GM23338 (cell line): Measurements from ENCODE around the gene CD93. TPM values are rescaled to one million over a fixed set of nuclear protein-coding genes. Genes with fewer than 3 reads are reported as not detected.

Experiments
- ATAC-seq: fragments of 200-7000 bp; cut with Tn5 transposase; 3 replicates; pipeline ENCODE4 v1.9.1; 2020
- DNase-seq: peaks from one replicate; pipeline ENCODE4 v3.0.0-alpha.2; 2015; ENCODE audit warnings: low spot score
- H2AFZ ChIP-seq: fragments of 200-600 bp; sonication (generic); 2 replicates; pipeline ENCODE4 v1.8.0; 2016; ENCODE audit warnings: antibody characterized with exemption, mild to moderate bottlenecking, moderate library complexity
- H3F3A ChIP-seq: fragments of 200-600 bp; sonication (generic); replicated peaks from 2 replicates; pipeline ENCODE4 v1.8.0; 2017; ENCODE audit warnings: antibody characterized with exemption, mixed run types, low read depth
- H3K27ac ChIP-seq: fragments of 200-600 bp; sonication (generic); 2 replicates; pipeline ENCODE4 v1.6.1; 2016; ENCODE audit warnings: low read depth
- H3K27me3 ChIP-seq: fragments of 200-600 bp; sonication (generic); 2 replicates; pipeline ENCODE4 v1.8.0; 2016; ENCODE audit warnings: mild to moderate bottlenecking, mixed run types, moderate library complexity; ENCODE audit not compliant: insufficient read depth
- H3K36me3 ChIP-seq: fragments of 200-600 bp; sonication (generic); 2 replicates; pipeline ENCODE4 v1.8.0; 2016; ENCODE audit warnings: mild to moderate bottlenecking; ENCODE audit not compliant: insufficient read depth
- H3K4me1 ChIP-seq: fragments of 200-600 bp; sonication (generic); 2 replicates; pipeline ENCODE4 v1.8.0; 2016; ENCODE audit warnings: mild to moderate bottlenecking, moderate library complexity; ENCODE audit not compliant: insufficient read depth
- H3K4me2 ChIP-seq: fragments of 200-600 bp; sonication (generic); 2 replicates; pipeline ENCODE4 v1.7.1; 2017; ENCODE audit warnings: mixed run types
- H3K4me3 ChIP-seq: fragments of 200-600 bp; sonication (generic); 2 replicates; pipeline ENCODE4 v1.6.1; 2016; ENCODE audit warnings: mixed run types
- H3K79me2 ChIP-seq: fragments of 200-600 bp; sonication (generic); replicated peaks from 2 replicates; pipeline ENCODE4 v1.8.0; 2017; ENCODE audit warnings: mild to moderate bottlenecking; ENCODE audit not compliant: insufficient read depth
- H3K9me2 ChIP-seq: fragments of 200-600 bp; sonication (generic); 2 replicates; pipeline ENCODE4 v1.8.0; 2017; ENCODE audit not compliant: insufficient read depth
- H4K20me1 ChIP-seq: fragments of 200-600 bp; sonication (generic); replicated peaks from 2 replicates; pipeline ENCODE4 v1.8.0; 2017; ENCODE audit warnings: mild to moderate bottlenecking; ENCODE audit not compliant: insufficient read depth
- H3K27ac Mint-ChIP-seq: 2 replicates; pipeline ENCODE4 v1.8.0; 2020; ENCODE audit warnings: inconsistent platforms, mild to moderate bottlenecking, moderate library complexity, mixed read lengths
- H3K27me3 Mint-ChIP-seq: 3 replicates; pipeline ENCODE4 v1.8.0; 2022; ENCODE audit warnings: low read depth, mild to moderate bottlenecking, moderate library complexity, mixed read lengths, inconsistent platforms; ENCODE audit not compliant: insufficient read depth, poor library complexity
- H3K36me3 Mint-ChIP-seq: 3 replicates; pipeline ENCODE4 v1.8.0; 2021; ENCODE audit warnings: low read depth, mild to moderate bottlenecking, inconsistent platforms, moderate library complexity, mixed read lengths
- H3K4me1 Mint-ChIP-seq: 3 replicates; pipeline ENCODE4 v1.8.0; 2020; ENCODE audit warnings: mild to moderate bottlenecking, inconsistent platforms, mixed read lengths
- H3K4me3 Mint-ChIP-seq: 3 replicates; pipeline ENCODE4 v1.8.0; 2021; ENCODE audit warnings: moderate library complexity, mild to moderate bottlenecking, inconsistent platforms, mixed read lengths
- H3K9me3 Mint-ChIP-seq: 3 replicates; pipeline ENCODE4 v1.8.0; 2020; ENCODE audit warnings: moderate library complexity, mild to moderate bottlenecking, inconsistent platforms, mixed read lengths
- ZNF331 ChIP-seq: fragments of 250-450 bp; sonication (Bioruptor Pico); IDR thresholded peaks from 2 replicates; pipeline ENCODE4 v1.5.0; 2020; ENCODE audit warnings: low read depth, mild to moderate bottlenecking, moderate library complexity
- polyA plus RNA-seq: library from polyadenylated mRNA; unstranded; fragments of >200 nt; fragmentation: Nextera tagmentation; extraction: Ambion mirVana; gene quantifications from 2 replicates; pipeline ENCODE4 v1.2.1, GENCODE V29; 2016
- total RNA-seq: library from RNA; depleted of rRNA; stranded (reverse); fragments of >200 nt; shearing (Covaris generic); gene quantifications from 2 replicates; pipeline ENCODE4 v1.2.3, GENCODE V29; 2014
- TF ChIP-seq, protein P1 (sequence below): fragments of 250-450 bp; sonication (Bioruptor Pico); IDR thresholded peaks from 2 replicates; pipeline ENCODE4 v1.5.0; 2020; ENCODE audit warnings: mild to moderate bottlenecking, moderate library complexity
- TF ChIP-seq, protein P2 (sequence below): IDR thresholded peaks from one replicate; pipeline ENCODE4 v1.6.1; 2018; ENCODE audit warnings: antibody characterized with exemption; ENCODE audit not compliant: unreplicated experiment

The CD93 gene
- total and polyA plus RNA-seq, 2 experiments from 2014 or later: 0.03 TPM; not detected in 1

DNA sequence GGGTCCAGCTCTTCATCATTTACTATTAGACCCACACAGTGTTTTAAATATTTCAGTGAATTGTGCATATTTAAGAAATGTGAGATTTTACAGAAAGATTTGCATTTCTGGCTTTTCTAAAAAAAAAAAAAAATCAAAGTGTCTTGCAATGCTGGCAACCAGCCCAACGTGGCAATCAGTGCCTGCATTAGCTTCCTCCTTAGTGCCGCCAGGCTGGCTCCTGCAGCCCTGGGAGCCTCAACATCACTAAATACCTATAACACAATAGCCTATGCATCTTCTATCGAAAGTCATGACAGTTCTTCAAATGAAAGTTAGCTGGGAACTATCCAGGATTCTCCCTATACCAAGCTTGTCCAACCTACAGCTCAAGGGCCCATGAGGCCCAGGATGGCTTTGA lies 9.4 kb upstream of the CD93 start (continued):
- TF ChIP-seq, protein P1, sequence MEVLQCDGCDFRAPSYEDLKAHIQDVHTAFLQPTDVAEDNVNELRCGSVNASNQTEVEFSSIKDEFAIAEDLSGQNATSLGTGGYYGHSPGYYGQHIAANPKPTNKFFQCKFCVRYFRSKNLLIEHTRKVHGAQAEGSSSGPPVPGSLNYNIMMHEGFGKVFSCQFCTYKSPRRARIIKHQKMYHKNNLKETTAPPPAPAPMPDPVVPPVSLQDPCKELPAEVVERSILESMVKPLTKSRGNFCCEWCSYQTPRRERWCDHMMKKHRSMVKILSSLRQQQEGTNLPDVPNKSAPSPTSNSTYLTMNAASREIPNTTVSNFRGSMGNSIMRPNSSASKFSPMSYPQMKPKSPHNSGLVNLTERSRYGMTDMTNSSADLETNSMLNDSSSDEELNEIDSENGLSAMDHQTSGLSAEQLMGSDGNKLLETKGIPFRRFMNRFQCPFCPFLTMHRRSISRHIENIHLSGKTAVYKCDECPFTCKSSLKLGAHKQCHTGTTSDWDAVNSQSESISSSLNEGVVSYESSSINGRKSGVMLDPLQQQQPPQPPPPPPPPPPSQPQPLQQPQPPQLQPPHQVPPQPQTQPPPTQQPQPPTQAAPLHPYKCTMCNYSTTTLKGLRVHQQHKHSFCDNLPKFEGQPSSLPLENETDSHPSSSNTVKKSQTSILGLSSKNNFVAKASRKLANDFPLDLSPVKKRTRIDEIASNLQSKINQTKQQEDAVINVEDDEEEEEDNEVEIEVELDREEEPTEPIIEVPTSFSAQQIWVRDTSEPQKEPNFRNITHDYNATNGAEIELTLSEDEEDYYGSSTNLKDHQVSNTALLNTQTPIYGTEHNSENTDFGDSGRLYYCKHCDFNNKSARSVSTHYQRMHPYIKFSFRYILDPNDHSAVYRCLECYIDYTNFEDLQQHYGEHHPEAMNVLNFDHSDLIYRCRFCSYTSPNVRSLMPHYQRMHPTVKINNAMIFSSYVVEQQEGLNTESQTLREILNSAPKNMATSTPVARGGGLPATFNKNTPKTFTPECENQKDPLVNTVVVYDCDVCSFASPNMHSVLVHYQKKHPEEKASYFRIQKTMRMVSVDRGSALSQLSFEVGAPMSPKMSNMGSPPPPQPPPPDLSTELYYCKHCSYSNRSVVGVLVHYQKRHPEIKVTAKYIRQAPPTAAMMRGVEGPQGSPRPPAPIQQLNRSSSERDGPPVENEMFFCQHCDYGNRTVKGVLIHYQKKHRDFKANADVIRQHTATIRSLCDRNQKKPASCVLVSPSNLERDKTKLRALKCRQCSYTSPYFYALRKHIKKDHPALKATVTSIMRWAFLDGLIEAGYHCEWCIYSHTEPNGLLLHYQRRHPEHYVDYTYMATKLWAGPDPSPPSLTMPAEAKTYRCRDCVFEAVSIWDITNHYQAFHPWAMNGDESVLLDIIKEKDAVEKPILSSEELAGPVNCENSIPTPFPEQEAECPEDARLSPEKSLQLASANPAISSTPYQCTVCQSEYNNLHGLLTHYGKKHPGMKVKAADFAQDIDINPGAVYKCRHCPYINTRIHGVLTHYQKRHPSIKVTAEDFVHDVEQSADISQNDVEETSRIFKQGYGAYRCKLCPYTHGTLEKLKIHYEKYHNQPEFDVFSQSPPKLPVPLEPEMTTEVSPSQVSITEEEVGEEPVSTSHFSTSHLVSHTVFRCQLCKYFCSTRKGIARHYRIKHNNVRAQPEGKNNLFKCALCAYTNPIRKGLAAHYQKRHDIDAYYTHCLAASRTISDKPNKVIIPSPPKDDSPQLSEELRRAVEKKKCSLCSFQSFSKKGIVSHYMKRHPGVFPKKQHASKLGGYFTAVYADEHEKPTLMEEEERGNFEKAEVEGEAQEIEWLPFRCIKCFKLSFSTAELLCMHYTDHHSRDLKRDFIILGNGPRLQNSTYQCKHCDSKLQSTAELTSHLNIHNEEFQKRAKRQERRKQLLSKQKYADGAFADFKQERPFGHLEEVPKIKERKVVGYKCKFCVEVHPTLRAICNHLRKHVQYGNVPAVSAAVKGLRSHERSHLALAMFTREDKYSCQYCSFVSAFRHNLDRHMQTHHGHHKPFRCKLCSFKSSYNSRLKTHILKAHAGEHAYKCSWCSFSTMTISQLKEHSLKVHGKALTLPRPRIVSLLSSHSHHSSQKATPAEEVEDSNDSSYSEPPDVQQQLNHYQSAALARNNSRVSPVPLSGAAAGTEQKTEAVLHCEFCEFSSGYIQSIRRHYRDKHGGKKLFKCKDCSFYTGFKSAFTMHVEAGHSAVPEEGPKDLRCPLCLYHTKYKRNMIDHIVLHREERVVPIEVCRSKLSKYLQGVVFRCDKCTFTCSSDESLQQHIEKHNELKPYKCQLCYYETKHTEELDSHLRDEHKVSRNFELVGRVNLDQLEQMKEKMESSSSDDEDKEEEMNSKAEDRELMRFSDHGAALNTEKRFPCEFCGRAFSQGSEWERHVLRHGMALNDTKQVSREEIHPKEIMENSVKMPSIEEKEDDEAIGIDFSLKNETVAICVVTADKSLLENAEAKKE (CRISPR knock-in tag): no peak

DNA sequence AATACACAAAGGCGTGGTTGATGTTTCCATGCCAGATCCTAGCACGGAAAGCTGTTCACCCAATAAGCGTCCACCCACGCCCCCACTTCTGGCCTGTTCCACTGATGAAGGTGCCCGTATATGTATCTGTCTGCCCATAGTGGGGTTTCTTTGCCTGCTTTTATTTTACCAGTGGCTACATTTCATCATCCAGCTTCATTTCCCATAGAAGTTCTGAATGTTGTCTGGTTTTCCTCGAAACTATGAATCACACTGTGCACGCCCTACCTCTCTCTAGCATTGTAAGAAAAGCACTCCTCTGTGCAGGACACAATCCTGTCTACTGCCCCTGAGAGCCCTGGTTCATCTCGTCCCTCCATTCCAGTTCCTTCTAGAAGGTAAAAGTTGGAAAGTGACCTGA lies 8.8 kb upstream of the CD93 start:
- H3K4me3 ChIP-seq: no peak overlapping the region
- no peaks in the 10 kb centered on the region for H3K27me3 ChIP-seq
- no peaks in the 10 kb centered on the region for H3K36me3 Mint-ChIP-seq
- no peak overlapping the region for H3K4me2 ChIP-seq
- no peaks in the 10 kb centered on the region for H4K20me1 ChIP-seq
- no peaks in the 10 kb centered on the region for H3K79me2 ChIP-seq
- peaks cover 2% of the 10 kb centered on the region for H3K27me3 Mint-ChIP-seq
- H3K9me3 Mint-ChIP-seq: no peaks in the 10 kb centered on the region
- H3K9me2 ChIP-seq: no peaks in the 10 kb centered on the region
- H3K4me1 ChIP-seq: no peaks in the 10 kb centered on the region
- ATAC-seq: no peak
- DNase-seq: no peak
- H3K36me3 ChIP-seq: no peaks in the 10 kb centered on the region
- TF ChIP-seq, protein P2, sequence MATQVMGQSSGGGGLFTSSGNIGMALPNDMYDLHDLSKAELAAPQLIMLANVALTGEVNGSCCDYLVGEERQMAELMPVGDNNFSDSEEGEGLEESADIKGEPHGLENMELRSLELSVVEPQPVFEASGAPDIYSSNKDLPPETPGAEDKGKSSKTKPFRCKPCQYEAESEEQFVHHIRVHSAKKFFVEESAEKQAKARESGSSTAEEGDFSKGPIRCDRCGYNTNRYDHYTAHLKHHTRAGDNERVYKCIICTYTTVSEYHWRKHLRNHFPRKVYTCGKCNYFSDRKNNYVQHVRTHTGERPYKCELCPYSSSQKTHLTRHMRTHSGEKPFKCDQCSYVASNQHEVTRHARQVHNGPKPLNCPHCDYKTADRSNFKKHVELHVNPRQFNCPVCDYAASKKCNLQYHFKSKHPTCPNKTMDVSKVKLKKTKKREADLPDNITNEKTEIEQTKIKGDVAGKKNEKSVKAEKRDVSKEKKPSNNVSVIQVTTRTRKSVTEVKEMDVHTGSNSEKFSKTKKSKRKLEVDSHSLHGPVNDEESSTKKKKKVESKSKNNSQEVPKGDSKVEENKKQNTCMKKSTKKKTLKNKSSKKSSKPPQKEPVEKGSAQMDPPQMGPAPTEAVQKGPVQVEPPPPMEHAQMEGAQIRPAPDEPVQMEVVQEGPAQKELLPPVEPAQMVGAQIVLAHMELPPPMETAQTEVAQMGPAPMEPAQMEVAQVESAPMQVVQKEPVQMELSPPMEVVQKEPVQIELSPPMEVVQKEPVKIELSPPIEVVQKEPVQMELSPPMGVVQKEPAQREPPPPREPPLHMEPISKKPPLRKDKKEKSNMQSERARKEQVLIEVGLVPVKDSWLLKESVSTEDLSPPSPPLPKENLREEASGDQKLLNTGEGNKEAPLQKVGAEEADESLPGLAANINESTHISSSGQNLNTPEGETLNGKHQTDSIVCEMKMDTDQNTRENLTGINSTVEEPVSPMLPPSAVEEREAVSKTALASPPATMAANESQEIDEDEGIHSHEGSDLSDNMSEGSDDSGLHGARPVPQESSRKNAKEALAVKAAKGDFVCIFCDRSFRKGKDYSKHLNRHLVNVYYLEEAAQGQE: no peak
- TF ChIP-seq ZNF331 (CRISPR knock-in tag): no peak
- no peak overlapping the region for H3K27ac Mint-ChIP-seq
- H3K4me3 Mint-ChIP-seq: no peak overlapping the region
- H2AFZ ChIP-seq: no peak overlapping the region
- H3K4me1 Mint-ChIP-seq: peaks cover 22% of the 10 kb centered on the region
- no peak overlapping the region for H3K27ac ChIP-seq
- no peaks in the 10 kb centered on the region for H3F3A ChIP-seq
